Iris pigment epithelial cell (primary cell): ENCODE results near the gene TACR1.
A peak's percentile ranks its signal among the peaks of the same experiment; 100 is the strongest.
"Not testable (repeated sequence)": the region's sequence is repeated elsewhere in the genome, so short reads cannot be mapped to it uniquely, and the experiment has no call there.

Experiments
- DNase-seq: peaks from one replicate; pipeline ENCODE4 v3.0.0-alpha.2; 2011; ENCODE audit warnings: low read depth

The TACR1 gene

GRCh38 chr2:75194184-75194868 lies 5.0 kb downstream of the TACR1 start:
- DNase-seq: no peak

GRCh38 chr2:75192496-75192895 lies 6.8 kb downstream of the TACR1 start:
- no peak for DNase-seq

GRCh38 chr2:75190271-75190990 lies 8.9 kb downstream of the TACR1 start:
- DNase-seq: no peak

GRCh38 chr2:75186821-75187220 lies 12.5 kb downstream of the TACR1 start:
- DNase-seq: no peak

- DNase-seq: no peak
Measured at GRCh38 chr2:75182606-75183005, 16.7 kb downstream of the TACR1 start.

GRCh38 chr2:75180476-75180875 lies 18.8 kb downstream of the TACR1 start:
- no peak for DNase-seq

- DNase-seq: no peak
Measured at GRCh38 chr2:75177427-75177826, 21.9 kb downstream of the TACR1 start.

- DNase-seq: no peak
Measured at GRCh38 chr2:75175456-75175855, 23.9 kb downstream of the TACR1 start.

- no peak for DNase-seq
Measured at GRCh38 chr2:75174981-75175380, 24.3 kb downstream of the TACR1 start.

- DNase-seq: no peak
Measured at GRCh38 chr2:75174519-75174918, 24.8 kb downstream of the TACR1 start.

GRCh38 chr2:75173740-75174139 lies 25.6 kb downstream of the TACR1 start:
- no peak for DNase-seq

- DNase-seq: not testable (repeated sequence)
Measured at GRCh38 chr2:75171423-75171822, 27.9 kb downstream of the TACR1 start.

GRCh38 chr2:75170889-75171288 lies 28.4 kb downstream of the TACR1 start:
- no peak for DNase-seq

GRCh38 chr2:75168186-75168585 lies 31.1 kb downstream of the TACR1 start:
- DNase-seq: no peak

- DNase-seq: no peak
Measured at GRCh38 chr2:75166491-75166890, 32.8 kb downstream of the TACR1 start.

- DNase-seq: no peak
Measured at GRCh38 chr2:75162897-75163296, 36.4 kb downstream of the TACR1 start.

- no peak for DNase-seq
Measured at GRCh38 chr2:75162259-75162658, 37.1 kb downstream of the TACR1 start.

- DNase-seq: peak; percentile 4
Measured at GRCh38 chr2:75157435-75157834, 41.9 kb downstream of the TACR1 start.

GRCh38 chr2:75155115-75155514 lies 44.2 kb downstream of the TACR1 start:
- DNase-seq: no peak

- DNase-seq: no peak
Measured at GRCh38 chr2:75153221-75153620, 46.1 kb downstream of the TACR1 start.

- DNase-seq: not testable (repeated sequence)
Measured at GRCh38 chr2:75152243-75152642, 47.1 kb downstream of the TACR1 start.

GRCh38 chr2:75147884-75148283 lies 51.4 kb downstream of the TACR1 start:
- not testable (repeated sequence) for DNase-seq

- peak; percentile 29 for DNase-seq
Measured at GRCh38 chr2:75146606-75147332, 52.6 kb downstream of the TACR1 start.
